Measurements from ENCODE around the gene TAS2R16. TPM values are rescaled to one million over a fixed set of nuclear protein-coding genes. Genes with fewer than 3 reads are reported as not detected.

TAS2R16 gene
- total and polyA plus RNA-seq, 2 experiments from 2014 or later: not detected

DNA sequence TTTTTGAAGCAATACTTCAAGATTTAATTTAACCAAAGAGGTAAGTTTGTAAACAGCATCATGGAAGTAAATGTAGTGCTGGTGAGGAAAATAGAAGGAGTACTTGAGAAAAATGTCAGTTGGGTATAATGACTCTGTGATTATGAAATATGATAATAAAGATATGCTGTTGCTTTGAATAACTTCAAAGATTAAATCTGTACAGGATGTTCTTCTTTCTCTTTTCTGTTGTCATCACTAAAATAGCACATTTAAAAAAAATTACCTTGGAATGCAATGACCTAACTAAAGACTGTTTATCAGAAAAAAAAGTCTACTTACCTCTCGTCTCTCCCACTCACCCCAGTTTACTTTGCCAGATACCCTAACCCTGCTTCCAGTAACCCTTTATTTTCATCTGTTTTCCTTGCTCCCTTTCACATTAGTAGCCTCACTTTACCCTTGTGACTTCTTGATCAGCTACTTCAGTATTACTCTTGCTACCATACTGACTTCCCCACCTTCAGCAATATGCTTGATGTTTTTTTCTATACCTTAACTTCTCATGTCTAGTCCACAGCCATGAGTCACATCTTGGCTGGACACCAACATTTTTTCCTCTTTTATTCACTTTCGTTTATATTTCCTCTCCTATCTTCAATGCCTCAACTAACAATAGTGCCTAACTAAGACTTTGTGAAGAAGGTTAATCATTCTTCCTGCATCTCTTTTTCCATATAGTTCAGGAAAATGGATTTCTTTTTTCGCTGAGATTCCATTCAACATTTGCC lies 29.7 kb upstream of the TAS2R16 start:
- no peak overlapping the region for H3K27ac ChIP-seq (ENCODE audit: low read depth)
- no peaks in the 10 kb centered on the region for H3F3A ChIP-seq (replicated peaks; ENCODE audit: low read depth)
- no peak overlapping the region for H3K4me2 ChIP-seq
- Mint-ChIP-seq H3K4me1 (no peaks in the 10 kb centered on the region), H3K27ac (no peak overlapping the region), H3K36me3 (ENCODE audit: low read depth) (no peaks in the 10 kb centered on the region), H3K27me3 (ENCODE audit: insufficient read depth, low read depth, poor library complexity) (peaks cover 2% of the 10 kb centered on the region), H3K9me3 (no peaks in the 10 kb centered on the region), H3K4me3 (no peak overlapping the region)
- no peaks in the 10 kb centered on the region for H3K27me3 ChIP-seq (ENCODE audit: insufficient read depth)
- no peak overlapping the region for H2AFZ ChIP-seq
- TF ChIP-seq, protein P1, sequence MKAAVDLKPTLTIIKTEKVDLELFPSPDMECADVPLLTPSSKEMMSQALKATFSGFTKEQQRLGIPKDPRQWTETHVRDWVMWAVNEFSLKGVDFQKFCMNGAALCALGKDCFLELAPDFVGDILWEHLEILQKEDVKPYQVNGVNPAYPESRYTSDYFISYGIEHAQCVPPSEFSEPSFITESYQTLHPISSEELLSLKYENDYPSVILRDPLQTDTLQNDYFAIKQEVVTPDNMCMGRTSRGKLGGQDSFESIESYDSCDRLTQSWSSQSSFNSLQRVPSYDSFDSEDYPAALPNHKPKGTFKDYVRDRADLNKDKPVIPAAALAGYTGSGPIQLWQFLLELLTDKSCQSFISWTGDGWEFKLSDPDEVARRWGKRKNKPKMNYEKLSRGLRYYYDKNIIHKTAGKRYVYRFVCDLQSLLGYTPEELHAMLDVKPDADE (IDR thresholded peaks at IDR 0.05): no peak
- TF ChIP-seq, protein P2, sequence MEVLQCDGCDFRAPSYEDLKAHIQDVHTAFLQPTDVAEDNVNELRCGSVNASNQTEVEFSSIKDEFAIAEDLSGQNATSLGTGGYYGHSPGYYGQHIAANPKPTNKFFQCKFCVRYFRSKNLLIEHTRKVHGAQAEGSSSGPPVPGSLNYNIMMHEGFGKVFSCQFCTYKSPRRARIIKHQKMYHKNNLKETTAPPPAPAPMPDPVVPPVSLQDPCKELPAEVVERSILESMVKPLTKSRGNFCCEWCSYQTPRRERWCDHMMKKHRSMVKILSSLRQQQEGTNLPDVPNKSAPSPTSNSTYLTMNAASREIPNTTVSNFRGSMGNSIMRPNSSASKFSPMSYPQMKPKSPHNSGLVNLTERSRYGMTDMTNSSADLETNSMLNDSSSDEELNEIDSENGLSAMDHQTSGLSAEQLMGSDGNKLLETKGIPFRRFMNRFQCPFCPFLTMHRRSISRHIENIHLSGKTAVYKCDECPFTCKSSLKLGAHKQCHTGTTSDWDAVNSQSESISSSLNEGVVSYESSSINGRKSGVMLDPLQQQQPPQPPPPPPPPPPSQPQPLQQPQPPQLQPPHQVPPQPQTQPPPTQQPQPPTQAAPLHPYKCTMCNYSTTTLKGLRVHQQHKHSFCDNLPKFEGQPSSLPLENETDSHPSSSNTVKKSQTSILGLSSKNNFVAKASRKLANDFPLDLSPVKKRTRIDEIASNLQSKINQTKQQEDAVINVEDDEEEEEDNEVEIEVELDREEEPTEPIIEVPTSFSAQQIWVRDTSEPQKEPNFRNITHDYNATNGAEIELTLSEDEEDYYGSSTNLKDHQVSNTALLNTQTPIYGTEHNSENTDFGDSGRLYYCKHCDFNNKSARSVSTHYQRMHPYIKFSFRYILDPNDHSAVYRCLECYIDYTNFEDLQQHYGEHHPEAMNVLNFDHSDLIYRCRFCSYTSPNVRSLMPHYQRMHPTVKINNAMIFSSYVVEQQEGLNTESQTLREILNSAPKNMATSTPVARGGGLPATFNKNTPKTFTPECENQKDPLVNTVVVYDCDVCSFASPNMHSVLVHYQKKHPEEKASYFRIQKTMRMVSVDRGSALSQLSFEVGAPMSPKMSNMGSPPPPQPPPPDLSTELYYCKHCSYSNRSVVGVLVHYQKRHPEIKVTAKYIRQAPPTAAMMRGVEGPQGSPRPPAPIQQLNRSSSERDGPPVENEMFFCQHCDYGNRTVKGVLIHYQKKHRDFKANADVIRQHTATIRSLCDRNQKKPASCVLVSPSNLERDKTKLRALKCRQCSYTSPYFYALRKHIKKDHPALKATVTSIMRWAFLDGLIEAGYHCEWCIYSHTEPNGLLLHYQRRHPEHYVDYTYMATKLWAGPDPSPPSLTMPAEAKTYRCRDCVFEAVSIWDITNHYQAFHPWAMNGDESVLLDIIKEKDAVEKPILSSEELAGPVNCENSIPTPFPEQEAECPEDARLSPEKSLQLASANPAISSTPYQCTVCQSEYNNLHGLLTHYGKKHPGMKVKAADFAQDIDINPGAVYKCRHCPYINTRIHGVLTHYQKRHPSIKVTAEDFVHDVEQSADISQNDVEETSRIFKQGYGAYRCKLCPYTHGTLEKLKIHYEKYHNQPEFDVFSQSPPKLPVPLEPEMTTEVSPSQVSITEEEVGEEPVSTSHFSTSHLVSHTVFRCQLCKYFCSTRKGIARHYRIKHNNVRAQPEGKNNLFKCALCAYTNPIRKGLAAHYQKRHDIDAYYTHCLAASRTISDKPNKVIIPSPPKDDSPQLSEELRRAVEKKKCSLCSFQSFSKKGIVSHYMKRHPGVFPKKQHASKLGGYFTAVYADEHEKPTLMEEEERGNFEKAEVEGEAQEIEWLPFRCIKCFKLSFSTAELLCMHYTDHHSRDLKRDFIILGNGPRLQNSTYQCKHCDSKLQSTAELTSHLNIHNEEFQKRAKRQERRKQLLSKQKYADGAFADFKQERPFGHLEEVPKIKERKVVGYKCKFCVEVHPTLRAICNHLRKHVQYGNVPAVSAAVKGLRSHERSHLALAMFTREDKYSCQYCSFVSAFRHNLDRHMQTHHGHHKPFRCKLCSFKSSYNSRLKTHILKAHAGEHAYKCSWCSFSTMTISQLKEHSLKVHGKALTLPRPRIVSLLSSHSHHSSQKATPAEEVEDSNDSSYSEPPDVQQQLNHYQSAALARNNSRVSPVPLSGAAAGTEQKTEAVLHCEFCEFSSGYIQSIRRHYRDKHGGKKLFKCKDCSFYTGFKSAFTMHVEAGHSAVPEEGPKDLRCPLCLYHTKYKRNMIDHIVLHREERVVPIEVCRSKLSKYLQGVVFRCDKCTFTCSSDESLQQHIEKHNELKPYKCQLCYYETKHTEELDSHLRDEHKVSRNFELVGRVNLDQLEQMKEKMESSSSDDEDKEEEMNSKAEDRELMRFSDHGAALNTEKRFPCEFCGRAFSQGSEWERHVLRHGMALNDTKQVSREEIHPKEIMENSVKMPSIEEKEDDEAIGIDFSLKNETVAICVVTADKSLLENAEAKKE (CRISPR knock-in tag; IDR thresholded peaks at IDR 0.05): no peak
- TF ChIP-seq POLR2AphosphoS5 (IDR thresholded peaks at IDR 0.05; ENCODE audit: low read depth) (no peak), ZNF331 (CRISPR knock-in tag; IDR thresholded peaks at IDR 0.05; ENCODE audit: low read depth) (no peak), JUNB (IDR thresholded peaks at IDR 0.05; ENCODE audit: unreplicated experiment) (no peak), EZH2phosphoT487 (IDR thresholded peaks at IDR 0.05; ENCODE audit: unreplicated experiment) (no peak), NANOG (IDR thresholded peaks at IDR 0.05; ENCODE audit: borderline replicate concordance) (no peak), CREB1 (CRISPR knock-in tag; IDR thresholded peaks at IDR 0.05; ENCODE audit: low read depth) (no peak), ZNF114 (CRISPR knock-in tag; IDR thresholded peaks at IDR 0.05) (no peak), EZH2 (IDR thresholded peaks at IDR 0.05; ENCODE audit: low read depth, unreplicated experiment) (no peak), STAT1 (IDR thresholded peaks at IDR 0.05; ENCODE audit: unreplicated experiment) (no peak)
- TF ChIP-seq, protein P3, sequence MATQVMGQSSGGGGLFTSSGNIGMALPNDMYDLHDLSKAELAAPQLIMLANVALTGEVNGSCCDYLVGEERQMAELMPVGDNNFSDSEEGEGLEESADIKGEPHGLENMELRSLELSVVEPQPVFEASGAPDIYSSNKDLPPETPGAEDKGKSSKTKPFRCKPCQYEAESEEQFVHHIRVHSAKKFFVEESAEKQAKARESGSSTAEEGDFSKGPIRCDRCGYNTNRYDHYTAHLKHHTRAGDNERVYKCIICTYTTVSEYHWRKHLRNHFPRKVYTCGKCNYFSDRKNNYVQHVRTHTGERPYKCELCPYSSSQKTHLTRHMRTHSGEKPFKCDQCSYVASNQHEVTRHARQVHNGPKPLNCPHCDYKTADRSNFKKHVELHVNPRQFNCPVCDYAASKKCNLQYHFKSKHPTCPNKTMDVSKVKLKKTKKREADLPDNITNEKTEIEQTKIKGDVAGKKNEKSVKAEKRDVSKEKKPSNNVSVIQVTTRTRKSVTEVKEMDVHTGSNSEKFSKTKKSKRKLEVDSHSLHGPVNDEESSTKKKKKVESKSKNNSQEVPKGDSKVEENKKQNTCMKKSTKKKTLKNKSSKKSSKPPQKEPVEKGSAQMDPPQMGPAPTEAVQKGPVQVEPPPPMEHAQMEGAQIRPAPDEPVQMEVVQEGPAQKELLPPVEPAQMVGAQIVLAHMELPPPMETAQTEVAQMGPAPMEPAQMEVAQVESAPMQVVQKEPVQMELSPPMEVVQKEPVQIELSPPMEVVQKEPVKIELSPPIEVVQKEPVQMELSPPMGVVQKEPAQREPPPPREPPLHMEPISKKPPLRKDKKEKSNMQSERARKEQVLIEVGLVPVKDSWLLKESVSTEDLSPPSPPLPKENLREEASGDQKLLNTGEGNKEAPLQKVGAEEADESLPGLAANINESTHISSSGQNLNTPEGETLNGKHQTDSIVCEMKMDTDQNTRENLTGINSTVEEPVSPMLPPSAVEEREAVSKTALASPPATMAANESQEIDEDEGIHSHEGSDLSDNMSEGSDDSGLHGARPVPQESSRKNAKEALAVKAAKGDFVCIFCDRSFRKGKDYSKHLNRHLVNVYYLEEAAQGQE (IDR thresholded peaks at IDR 0.05; ENCODE audit: unreplicated experiment): no peak
- TF ChIP-seq, protein P4, sequence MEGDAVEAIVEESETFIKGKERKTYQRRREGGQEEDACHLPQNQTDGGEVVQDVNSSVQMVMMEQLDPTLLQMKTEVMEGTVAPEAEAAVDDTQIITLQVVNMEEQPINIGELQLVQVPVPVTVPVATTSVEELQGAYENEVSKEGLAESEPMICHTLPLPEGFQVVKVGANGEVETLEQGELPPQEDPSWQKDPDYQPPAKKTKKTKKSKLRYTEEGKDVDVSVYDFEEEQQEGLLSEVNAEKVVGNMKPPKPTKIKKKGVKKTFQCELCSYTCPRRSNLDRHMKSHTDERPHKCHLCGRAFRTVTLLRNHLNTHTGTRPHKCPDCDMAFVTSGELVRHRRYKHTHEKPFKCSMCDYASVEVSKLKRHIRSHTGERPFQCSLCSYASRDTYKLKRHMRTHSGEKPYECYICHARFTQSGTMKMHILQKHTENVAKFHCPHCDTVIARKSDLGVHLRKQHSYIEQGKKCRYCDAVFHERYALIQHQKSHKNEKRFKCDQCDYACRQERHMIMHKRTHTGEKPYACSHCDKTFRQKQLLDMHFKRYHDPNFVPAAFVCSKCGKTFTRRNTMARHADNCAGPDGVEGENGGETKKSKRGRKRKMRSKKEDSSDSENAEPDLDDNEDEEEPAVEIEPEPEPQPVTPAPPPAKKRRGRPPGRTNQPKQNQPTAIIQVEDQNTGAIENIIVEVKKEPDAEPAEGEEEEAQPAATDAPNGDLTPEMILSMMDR (conservative IDR thresholded peaks at IDR 0.05; ENCODE audit: low read depth in 2 of 2): no peak
- H4K20me1 ChIP-seq (replicated peaks; ENCODE audit: insufficient read depth): no peaks in the 10 kb centered on the region
- no peaks in the 10 kb centered on the region for H3K79me2 ChIP-seq (replicated peaks; ENCODE audit: insufficient read depth)
- no peaks in the 10 kb centered on the region for H3K4me1 ChIP-seq (ENCODE audit: insufficient read depth)
- ATAC-seq (no peak), DNase-seq (ENCODE audit: low spot score) (no peak)
- H3K4me3 ChIP-seq: no peak overlapping the region
- peaks cover 4% of the 10 kb centered on the region; the same call in 1 of the 2 replicates for H3K9me2 ChIP-seq (ENCODE audit: insufficient read depth)
- no peaks in the 10 kb centered on the region for H3K36me3 ChIP-seq (ENCODE audit: insufficient read depth)
